Right forelimb (tissue), 1 donor: Measurements from ENCODE around the gene DOCK3.
A peak's percentile ranks its signal among the peaks of the same experiment; 100 is the strongest.
"Not testable (repeated sequence)": the region's sequence is repeated elsewhere in the genome, so short reads cannot be mapped to it uniquely, and the experiment has no call there.

Experiments used
- DNase-seq: peaks from one replicate; pipeline ENCODE4 v3.0.0-alpha.2; 2018

DOCK3 gene

DNA sequence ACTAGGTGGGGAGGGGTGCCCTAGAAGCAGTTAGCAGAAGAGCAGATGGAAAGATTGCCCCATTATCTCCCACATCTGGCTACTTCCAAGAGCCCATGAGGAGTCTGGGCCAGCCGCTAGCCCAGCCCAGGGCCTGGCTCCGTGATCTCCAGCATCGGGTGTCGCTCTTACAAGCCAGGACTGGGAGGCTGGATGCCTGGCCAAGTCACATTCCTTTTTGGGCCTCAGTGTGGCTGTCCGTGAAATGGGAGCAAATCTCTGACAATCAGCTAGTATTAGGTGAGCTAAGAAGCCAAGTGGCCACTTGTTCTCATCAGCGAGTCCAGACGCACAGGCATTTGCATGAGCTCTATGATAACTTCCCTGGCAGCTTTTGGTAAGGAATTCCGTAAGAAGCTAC is 23.3 kb upstream of the DOCK3 start:
- no peak for DNase-seq

GRCh38 chr3:50651920-50652529 is 22.7 kb upstream of the DOCK3 start:
- DNase-seq, result no peak

DNA sequence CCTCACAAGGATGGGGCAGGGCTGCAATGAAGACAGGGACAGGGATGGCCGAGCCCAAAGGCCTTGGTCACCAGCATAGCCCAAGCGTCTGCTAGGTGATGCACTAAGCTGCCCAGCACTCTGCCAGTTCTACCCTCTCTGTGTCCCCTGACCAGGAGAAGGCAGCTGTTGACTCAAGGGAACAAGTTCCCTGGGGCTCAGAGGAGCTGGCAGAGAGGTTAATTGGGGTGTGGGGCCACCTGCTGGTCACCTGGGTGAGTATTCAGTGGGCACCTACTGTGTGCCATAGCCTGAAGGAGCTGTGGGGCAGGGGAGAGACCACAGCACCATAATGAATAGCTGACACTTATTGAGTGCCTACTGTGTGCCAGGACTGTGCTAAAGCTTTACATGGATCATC is 22.0 kb upstream of the DOCK3 start:
- no peak for DNase-seq

DNA sequence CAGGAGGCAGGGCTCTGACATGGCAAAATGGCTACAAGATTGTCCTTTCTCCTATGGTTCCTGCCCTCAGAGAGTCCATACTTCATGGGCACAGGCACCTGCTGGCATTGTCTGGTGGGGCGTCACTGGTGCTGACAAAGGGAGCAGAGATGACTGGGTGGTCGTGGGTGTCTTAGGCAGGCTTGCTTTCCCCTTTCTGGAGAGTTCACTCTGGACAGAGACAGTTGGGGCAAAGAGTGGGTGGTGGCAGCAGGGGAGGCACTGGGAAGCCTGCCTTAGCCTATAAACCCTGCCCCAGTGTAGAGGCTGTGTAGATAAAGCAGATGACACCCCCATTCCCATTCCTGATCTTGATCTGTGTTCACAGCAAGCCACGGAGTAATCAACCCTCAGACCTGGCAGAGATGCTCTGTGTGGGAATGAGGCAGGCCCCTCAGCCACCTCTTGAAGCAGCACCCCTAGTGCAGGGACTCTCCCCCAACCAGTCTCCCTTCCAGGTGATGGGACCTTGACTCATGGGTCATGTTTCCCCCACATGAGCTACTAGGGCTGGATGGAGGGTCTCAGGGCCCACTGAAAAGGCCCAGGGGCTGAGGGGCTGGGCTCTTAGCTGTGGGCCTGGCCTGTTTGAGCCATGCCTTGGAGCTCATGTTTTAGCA is 20.7 kb upstream of the DOCK3 start:
- no peak for DNase-seq

- DNase-seq, result no peak
These were observed 19.5 kb upstream of the DOCK3 start for GRCh38 chr3:50655009-50655830.

DNA sequence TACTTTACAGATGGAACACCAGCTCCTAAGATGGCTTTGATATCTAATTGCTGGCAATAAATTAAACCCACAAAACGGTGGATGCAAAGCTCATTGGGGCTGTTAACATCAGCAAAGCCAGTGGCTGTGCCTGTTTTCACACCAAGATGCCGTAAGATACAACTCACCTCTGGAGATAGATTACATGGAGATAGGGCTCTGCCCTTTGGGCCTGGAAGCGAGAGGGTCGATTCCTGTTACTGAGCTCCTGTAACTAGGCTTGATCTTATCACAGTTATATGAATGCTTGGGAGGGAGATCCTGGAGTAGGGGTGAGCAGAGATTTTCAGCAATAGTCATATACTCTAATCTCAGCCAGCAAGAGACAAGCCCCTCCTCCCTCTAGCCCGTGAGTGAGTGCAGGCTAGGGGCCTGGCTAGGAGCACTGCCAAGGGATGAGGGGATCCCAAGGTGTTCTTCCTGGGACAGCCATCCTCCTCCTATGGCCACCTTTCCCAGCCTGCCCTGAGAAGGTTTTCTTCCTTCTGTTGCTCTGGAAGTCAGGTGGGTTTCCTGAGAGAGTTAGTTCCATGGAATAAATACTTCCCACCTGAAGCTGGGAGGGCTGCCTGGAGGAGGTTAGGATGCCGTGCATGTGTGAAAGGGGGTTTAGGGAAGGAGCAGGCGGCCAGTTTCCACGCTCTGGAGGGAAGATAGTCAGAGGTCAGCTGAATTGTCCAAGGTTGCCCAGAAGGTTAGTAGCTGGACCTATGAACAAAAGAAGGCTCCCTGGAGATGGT is 18.1 kb upstream of the DOCK3 start:
- DNase-seq, result peak; percentile 26

DNA sequence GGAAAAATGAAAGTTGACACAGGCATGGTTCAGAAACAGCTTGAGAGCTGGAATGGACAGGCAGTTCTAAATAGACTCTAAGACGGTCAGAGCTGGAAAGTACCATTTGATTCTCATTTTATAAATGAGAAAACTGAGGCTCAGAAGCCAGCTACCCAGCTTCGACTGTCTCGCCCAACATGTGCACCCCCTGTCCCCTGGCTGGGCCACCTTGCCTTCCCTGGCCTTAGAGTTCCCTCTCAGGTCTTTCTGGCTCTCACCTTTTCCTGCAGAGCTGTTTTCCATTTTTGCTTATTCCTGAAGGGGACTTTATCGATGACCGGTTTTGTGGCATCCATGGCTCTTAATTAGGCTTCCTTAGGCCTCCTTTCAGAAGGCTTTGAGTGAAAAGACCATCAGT is 17.3 kb upstream of the DOCK3 start:
- DNase-seq, result peak; percentile 11

GRCh38 chr3:50657816-50658215 is 16.9 kb upstream of the DOCK3 start:
- DNase-seq, result peak; percentile 31

GRCh38 chr3:50658416-50658815 is 16.3 kb upstream of the DOCK3 start:
- DNase-seq, result no peak

DNA sequence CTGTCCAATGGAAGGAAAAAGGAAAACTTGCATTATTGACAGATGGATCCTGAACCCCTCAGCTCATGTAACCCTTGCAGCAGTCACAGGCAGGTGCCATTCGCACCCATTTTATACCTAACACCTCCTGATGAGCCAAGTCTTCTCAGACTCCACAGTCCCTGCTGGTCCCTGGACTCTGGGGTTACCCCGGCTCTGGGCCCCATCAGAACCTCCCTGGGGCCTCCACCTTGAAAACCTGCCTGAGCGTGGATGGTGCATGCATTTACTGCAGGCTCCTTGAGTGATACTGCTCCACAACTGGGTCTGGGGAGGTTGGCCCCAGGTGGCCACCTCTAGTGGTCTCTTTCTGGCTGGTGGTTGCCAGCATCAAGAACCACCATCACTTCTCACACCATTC is 15.9 kb upstream of the DOCK3 start:
- DNase-seq, result no peak

DNA sequence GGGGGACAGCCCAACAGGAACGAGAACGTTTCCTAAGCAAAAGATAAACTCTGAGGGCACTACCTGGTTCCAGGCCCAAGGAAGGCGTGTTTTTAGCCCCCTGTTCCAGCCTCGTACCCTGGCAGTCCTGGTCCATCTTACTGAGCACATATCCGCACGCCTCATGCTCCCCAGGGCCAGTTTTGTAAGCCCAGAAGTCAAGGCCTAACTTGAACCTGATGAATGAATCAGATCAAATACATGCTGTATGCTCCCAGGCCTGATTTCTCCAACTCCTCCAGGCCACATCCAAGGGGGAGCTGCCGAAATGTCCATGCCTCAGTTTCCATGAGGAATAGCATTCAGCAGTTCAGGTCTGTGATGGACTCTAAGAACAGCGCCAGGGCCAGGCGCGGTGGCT is 14.3 kb upstream of the DOCK3 start:
- no peak for DNase-seq

DNA sequence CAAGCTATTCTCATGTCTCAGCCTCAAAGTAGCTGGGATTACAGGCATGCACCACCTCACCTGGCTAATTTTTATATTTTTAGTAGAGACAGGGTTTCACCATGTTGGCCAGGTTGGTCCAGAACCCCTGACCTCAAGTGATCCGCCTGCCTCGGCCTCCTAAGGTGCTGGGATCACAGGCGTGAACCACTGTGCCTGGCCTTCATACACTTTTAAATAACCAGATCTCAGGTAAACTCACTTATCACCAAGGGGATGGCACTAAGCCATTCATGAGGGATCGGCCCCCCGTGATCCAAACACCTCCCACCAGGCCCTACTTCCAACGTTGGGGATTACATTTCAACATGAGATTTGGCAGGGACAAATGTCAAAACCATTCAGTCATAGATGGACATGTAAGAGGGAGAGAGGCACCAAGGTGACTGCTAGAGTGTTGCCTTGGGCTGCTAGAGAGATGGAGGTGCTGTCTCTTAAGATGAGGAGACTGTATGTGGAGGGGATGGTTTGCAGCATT is 13.3 kb upstream of the DOCK3 start:
- DNase-seq, result no peak

GRCh38 chr3:50662408-50662807 is 12.3 kb upstream of the DOCK3 start:
- DNase-seq, result no peak

DNA sequence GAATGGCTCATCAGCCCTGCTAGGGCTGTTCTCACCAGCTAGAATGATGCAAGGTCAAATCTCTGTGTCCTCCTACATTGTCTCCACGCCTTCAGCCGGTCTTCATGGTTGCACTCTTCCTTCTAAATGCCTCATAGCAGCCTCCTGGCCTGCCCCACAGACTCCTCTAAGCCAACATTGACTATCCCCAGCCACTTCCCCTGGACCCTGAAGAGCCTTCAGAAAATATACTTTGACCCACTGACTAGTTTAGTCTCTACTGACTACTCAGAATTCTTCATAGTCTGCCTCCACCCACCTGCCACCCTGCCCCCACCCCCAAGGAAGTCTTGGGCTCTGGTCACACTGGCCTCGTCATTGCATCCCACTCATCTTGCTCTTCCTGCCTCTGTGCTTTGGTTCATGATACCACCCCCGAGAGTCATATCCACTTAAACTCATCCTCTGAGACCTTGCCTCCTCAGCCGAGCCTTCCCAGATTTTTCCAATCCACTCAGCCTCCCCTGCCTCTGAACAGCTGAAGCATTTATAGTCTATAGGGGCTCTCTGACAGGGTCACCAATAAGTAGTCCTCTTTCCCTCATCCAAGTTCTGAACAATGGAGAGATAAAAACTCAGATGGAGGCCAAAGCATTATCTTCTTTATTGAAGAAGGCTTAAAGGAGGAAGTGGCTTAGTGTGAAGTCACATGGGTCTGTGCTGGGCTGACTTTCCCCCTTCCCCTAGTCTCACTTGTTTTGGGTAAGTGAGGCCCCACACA is 9.5 kb upstream of the DOCK3 start:
- DNase-seq, result no peak

GRCh38 chr3:50665841-50666115 is 8.9 kb upstream of the DOCK3 start:
- DNase-seq, result not testable (repeated sequence)

GRCh38 chr3:50666837-50667236 is 7.9 kb upstream of the DOCK3 start:
- no peak for DNase-seq

GRCh38 chr3:50671331-50671730 is 3.4 kb upstream of the DOCK3 start:
- no peak for DNase-seq

DNA sequence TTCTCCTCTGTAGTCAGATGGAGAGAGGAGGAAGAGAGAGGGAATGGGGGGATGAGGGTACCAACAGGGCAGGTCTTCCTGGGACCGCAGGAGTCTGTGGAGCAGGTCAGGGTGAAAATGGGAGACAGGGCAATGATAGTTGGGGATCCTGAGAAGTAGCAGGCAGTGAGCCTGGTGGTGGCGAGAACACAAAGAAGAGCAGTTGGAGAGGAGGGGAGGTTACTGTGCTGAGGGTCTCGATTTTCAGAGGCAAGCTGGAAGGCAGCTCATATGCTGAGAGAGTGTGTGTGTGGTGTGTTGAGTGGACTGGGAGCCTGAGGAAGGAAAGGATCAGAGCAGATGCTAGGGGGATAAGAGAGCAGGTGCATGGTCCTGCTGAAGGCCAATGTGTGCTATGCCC is 2.1 kb upstream of the DOCK3 start:
- DNase-seq, result no peak

DNA sequence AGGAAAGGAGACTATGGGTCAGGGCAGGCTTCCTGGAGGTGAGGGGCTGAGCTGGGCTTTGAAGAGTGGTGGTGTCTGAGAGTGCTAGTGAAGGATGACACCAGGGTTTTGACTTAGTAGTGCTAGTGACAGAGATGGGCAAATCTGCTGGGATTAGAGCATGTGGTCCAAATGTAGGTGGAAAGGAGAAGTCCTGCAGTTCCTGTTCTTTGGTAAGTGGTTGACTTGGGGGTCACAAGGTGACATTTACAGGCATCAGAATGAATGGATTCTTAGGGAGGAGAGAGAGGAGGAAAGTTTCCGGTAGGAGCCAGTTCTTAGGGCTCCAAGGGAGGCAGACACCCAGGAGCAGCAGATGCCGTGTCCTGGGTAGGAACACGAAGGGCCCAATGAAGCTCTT is 796 bp upstream of the DOCK3 start:
- no peak for DNase-seq

- DNase-seq, result no peak
These were observed 678 bp downstream of the DOCK3 start for GRCh38 chr3:50675179-50676030.

DNA sequence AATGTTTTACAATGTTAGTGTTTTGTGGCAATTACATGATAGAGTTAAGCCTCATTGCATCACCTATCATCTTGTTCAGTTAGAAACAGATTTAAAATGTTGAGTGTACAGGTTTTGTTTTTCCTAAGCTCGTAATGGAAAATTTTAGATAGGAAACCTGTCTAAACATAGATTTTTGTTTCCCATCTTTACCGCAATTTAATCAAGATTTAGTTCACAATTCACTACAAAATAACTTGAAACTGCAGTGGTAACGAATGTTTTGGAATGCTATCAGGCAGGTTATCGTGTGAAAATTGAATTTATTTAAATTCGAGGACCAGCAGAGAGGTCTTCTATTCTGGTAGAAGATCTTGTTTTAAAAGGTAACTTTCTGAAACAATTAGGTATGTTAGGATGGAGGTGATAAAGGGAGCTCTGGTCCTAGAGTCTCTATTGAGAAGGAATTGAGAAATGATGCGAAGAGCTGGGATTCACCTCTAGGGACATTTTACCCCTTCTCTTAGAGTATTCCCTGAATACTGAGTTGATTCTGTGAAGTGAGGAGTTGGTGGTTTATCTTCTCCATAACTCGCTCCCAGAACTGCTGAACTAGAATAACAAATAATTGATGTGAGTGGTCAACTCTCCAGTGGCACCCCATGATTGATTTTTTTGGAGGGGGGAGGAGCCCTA is 1.4 kb downstream of the DOCK3 start:
- DNase-seq, result no peak
